AG09309 (cell line): ENCODE data around the gene CPT1C.
A peak's percentile ranks its signal among the peaks of the same experiment; 100 is the strongest.

Source experiments
- DNase-seq: peaks from one replicate; pipeline ENCODE4 v3.0.0-alpha.2; 2010; ENCODE audit warnings: low read depth
- H3K4me3 ChIP-seq: 2 replicates; pipeline ENCODE4 v1.5.1; 2011; ENCODE audit warnings: mild to moderate bottlenecking, low read depth, low read length, moderate library complexity; ENCODE audit not compliant: control insufficient read depth
- CTCF ChIP-seq: IDR thresholded peaks from 2 replicates; pipeline ENCODE4 v1.5.1; 2011; ENCODE audit warnings: mild to moderate bottlenecking, low read depth, low read length, inconsistent platforms; ENCODE audit not compliant: insufficient read depth, control insufficient read depth; ENCODE audit errors: missing control alignments

CPT1C gene

DNA sequence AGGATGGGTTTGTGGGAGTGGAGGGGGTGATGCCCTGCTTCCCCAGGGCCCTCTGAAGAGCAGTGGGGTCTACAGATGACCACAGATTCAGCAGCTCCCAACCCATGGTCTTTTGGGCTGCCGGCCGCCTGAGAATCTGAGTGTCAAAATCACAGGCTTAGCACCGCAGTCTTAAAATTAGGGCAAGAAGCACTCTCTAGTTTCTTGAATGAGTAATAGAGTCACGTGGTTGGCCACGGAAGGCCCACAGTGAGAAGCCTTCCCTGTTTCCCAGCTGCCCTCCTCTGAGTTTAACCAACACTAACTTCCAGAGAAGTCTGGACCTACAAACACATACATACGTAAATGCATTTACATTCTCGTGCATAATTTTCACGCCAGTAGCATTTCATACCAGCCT is 8.6 kb upstream of the CPT1C start:
- no peak for DNase-seq
- no peak overlapping the region for H3K4me3 ChIP-seq
- TF ChIP-seq CTCF = no peak

- DNase-seq = no peak
- no peak for TF ChIP-seq CTCF
- no peak overlapping the region for H3K4me3 ChIP-seq
Measured at GRCh38 chr19:49683814-49684250, 7.1 kb upstream of the CPT1C start.

DNA sequence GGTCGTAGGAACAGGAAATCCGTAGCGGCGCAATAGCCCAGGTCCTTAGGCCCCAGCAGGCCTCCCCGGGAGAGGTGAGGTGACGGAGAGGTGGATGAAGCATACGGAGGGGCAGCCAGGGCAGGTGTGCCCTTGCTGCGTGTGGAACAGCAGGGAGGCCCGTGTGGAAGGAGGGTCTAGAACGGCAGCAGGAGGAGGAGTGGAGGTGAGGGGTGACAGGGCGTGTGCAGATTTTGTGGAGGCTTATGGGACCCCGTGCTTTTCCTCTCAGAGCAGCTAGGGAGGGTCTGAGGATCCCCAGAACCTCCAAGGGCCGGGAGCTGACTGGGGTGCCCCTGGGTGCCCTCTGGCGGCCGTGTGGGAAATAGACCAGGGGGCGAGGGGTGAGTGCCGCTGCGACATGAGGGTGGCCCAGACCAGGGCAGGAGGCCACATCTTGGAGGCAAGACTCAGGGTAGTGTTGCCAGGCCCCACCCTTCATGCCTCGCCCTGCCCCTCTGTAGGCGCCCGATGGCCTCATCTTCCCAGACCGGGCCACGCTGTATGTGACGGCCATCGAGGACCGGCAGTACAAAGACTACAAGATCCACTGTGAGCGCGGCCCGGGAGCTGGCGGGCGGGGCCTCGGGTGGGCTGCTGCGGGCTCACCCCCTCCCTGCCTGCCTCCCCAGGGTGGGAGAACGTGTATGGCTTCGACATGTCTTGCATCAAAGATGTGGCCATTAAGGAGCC is 6.5 kb upstream of the CPT1C start:
- no peak overlapping the region for H3K4me3 ChIP-seq
- no peak for DNase-seq
- TF ChIP-seq CTCF = peak; percentile 50

GRCh38 chr19:49684983-49685553 is 5.8 kb upstream of the CPT1C start:
- H3K4me3 ChIP-seq = no peak overlapping the region
- no peak for TF ChIP-seq CTCF
- DNase-seq = no peak

- no peak for DNase-seq
- H3K4me3 ChIP-seq = no peak overlapping the region
- no peak for TF ChIP-seq CTCF
Measured at GRCh38 chr19:49685845-49686332, 5.0 kb upstream of the CPT1C start.

DNA sequence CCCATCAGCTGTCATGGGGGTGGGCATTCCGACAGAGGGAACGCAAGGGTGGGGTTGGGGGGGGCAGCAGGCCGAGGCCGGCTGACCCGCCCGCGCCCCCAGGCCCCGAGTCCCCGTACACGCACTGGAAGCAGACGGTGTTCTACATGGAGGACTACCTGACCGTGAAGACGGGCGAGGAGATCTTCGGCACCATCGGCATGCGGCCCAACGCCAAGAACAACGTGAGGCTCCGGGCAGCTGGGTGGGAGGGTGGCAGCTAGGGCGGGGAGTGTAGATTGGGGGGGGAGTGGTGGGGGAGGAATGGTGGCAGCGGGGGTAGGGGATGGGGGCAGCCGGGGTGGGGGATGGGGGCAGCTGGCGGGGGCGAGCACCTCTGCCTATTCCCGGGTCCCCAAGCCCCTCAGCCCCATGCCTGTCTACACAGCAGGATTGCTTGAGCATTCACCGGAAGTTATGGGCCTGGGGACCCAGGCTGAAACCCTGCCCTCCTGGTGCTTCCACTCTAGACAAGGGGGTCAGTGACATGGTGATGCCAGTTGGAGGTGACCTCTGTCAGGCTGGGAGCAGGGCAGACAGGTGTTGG is 4.3 kb upstream of the CPT1C start:
- DNase-seq = no peak
- no peak overlapping the region for H3K4me3 ChIP-seq
- no peak for TF ChIP-seq CTCF
